Right lobe of liver (tissue), 4 donors: ENCODE data around the gene PSMD3.

Experiments used
- POLR2A ChIP-seq: fragments of 450-650 bp; IDR thresholded peaks from one replicate; pipeline ENCODE4 v1.6.1; 2017; ENCODE audit warnings: antibody characterized with exemption, mild to moderate bottlenecking
- TF ChIP-seq, protein P1 (sequence below), 4 donors: fragments of 200-600 bp in 3 of 4; fragments of 450-650 bp in 1 of 4; IDR thresholded peaks; one replicate each; pipeline versions ENCODE4 v1.5.1 to v1.8.0; 2016 to 2022; ENCODE audit warnings: antibody characterized with exemption in 4 of 4, mild to moderate bottlenecking in 2 of 4
- donor health status: DM: no; HTN: no; CAD: no.
- donor health status: DM: no; HTN: no; CAD: no.
- donor health status: DM: no; HTN: yes; CAD: no.

- TF ChIP-seq, protein P1, sequence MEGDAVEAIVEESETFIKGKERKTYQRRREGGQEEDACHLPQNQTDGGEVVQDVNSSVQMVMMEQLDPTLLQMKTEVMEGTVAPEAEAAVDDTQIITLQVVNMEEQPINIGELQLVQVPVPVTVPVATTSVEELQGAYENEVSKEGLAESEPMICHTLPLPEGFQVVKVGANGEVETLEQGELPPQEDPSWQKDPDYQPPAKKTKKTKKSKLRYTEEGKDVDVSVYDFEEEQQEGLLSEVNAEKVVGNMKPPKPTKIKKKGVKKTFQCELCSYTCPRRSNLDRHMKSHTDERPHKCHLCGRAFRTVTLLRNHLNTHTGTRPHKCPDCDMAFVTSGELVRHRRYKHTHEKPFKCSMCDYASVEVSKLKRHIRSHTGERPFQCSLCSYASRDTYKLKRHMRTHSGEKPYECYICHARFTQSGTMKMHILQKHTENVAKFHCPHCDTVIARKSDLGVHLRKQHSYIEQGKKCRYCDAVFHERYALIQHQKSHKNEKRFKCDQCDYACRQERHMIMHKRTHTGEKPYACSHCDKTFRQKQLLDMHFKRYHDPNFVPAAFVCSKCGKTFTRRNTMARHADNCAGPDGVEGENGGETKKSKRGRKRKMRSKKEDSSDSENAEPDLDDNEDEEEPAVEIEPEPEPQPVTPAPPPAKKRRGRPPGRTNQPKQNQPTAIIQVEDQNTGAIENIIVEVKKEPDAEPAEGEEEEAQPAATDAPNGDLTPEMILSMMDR (IDR thresholded peaks at IDR 0.05), result no peak
- no peak for TF ChIP-seq POLR2A
Measured at GRCh38 chr17:39996800-39997199, 16.2 kb downstream of the PSMD3 start.
